HCT116 (cell line): ENCODE measurements around the gene PTX3. TPM values are rescaled to one million over a fixed set of nuclear protein-coding genes. Genes with fewer than 3 reads are reported as not detected.

Experiments used
- ATAC-seq: fragments of 200-7000 bp; cut with Tn5 transposase; 2 replicates; pipeline ENCODE4 v1.9.1; 2020; ENCODE audit warnings: mild to moderate bottlenecking, moderate library complexity
- BruUV-seq: library from RNA; stranded (reverse); fragments of 400-500 nt; replicated peaks from 2 replicates; lab custom pipeline; 2021; lab: Mats Ljungman, UMichigan
- CTCF ChIA-PET: fragments of 300-600 bp; sonication (Branson Sonifier 250); formaldehyde crosslinking; loops from one replicate; lab custom pipeline; 2021; ENCODE audit warnings: antibody characterized with exemption; lab: Charles Lee
- POLR2A ChIA-PET: fragments of 300-600, 350-600 bp; sonication (Branson Sonifier 250); formaldehyde crosslinking; loops from one replicate; lab custom pipeline; 2021; ENCODE audit warnings: antibody characterized with exemption; lab: Charles Lee
- RAD21 ChIA-PET, 2 experiments: fragments of 300-600 bp; sonication (Branson Sonifier 250); formaldehyde crosslinking; loops; one replicate each; lab custom pipeline; 2023; ENCODE audit warnings: low total read pairs in 2 of 2; ENCODE audit not compliant: uncharacterized antibody in 2 of 2, unreplicated experiment in 2 of 2, low non-redundant PET in 1 of 2; lab: Charles Lee
- DNase-seq: peaks from one replicate; pipeline ENCODE4 v3.0.0-alpha.2; 2010; ENCODE audit warnings: low read depth, low spot score
- H2AFZ ChIP-seq: fragments of 200-600 bp; shearing (Covaris generic), sonication (generic); 2 replicates; pipeline ENCODE4 v1.6.1; 2017; ENCODE audit warnings: low read depth, mixed run types, mixed read lengths, antibody characterized with exemption, low read length; ENCODE audit not compliant: poor library complexity, severe bottlenecking
- H3K27ac ChIP-seq: 2 replicates; pipeline ENCODE4 v1.5.1; 2012; ENCODE audit warnings: low read depth, low read length
- H3K27me3 ChIP-seq: fragments of 200-600 bp; sonication (generic); 2 replicates; pipeline ENCODE4 v1.6.1; 2016; ENCODE audit warnings: mixed run types, low read length, mixed read lengths; ENCODE audit not compliant: insufficient read depth
- H3K36me3 ChIP-seq, 2 experiments: fragments of 200-500 bp in 1 of 2; fragments of 200-600 bp in 1 of 2; sonication (Bioruptor generic) in 1 of 2; sonication (generic) in 1 of 2; 2 replicates each; pipeline versions ENCODE4 v1.5.1 to v1.6.1; 2014 to 2016; ENCODE audit warnings: low read length in 2 of 2, inconsistent platforms in 1 of 2, mixed read lengths in 1 of 2, mixed run types in 1 of 2; ENCODE audit not compliant: insufficient read depth in 2 of 2, control insufficient read depth in 1 of 2
- H3K4me1 ChIP-seq, 2 experiments: fragments of 200-600 bp in 1 of 2; sonication (generic) in 1 of 2; 2 replicates each; pipeline versions ENCODE4 v1.5.1 to v1.6.1; 2012 to 2017; ENCODE audit warnings: low read length in 2 of 2, inconsistent platforms in 1 of 2, mild to moderate bottlenecking in 1 of 2, mixed read lengths in 1 of 2, mixed run types in 1 of 2, moderate library complexity in 1 of 2; ENCODE audit not compliant: insufficient read depth in 2 of 2, control insufficient read depth in 1 of 2
- H3K4me2 ChIP-seq: fragments of 200-600 bp; sonication (generic); 2 replicates; pipeline ENCODE4 v1.6.1; 2017; ENCODE audit warnings: mixed run types, low read length, mixed read lengths
- H3K4me3 ChIP-seq, 2 experiments: fragments of 200-600 bp in 1 of 2; sonication (generic) in 1 of 2; replicated peaks in 1 of 2; 2 replicates each; pipeline ENCODE4 v1.5.1; 2011 to 2016; ENCODE audit warnings: low read length in 2 of 2, control low read depth in 1 of 2, low read depth in 1 of 2, mild to moderate bottlenecking in 1 of 2, mixed read lengths in 1 of 2, mixed run types in 1 of 2
- H3K79me2 ChIP-seq: fragments of 200-600 bp; sonication (generic); 2 replicates; pipeline ENCODE4 v1.6.1; 2017; ENCODE audit warnings: mild to moderate bottlenecking, mixed run types, low read length, moderate library complexity, mixed read lengths; ENCODE audit not compliant: insufficient read depth
- H3K9ac ChIP-seq: fragments of 200-600 bp; sonication (generic); 2 replicates; pipeline ENCODE4 v1.6.1; 2016; ENCODE audit warnings: low read length, mixed read lengths
- H3K9me2 ChIP-seq: fragments of 200-600 bp; sonication (generic), shearing (Covaris generic); 2 replicates; pipeline ENCODE4 v1.6.1; 2017; ENCODE audit warnings: mixed run types, mild to moderate bottlenecking, moderate library complexity; ENCODE audit not compliant: insufficient read depth
- H3K9me3 ChIP-seq, 2 experiments: fragments of 200-500 bp in 1 of 2; fragments of 200-600 bp in 1 of 2; sonication (Bioruptor generic) in 1 of 2; sonication (generic) in 1 of 2; 2 replicates each; pipeline ENCODE4 v1.6.1; 2014 to 2017; ENCODE audit warnings: low read length in 2 of 2, mixed read lengths in 2 of 2, inconsistent platforms in 1 of 2, low read depth in 1 of 2, mild to moderate bottlenecking in 1 of 2, mixed run types in 1 of 2, moderate library complexity in 1 of 2; ENCODE audit not compliant: control insufficient read depth in 1 of 2, insufficient read depth in 1 of 2
- H4K20me1 ChIP-seq: fragments of 200-600 bp; sonication (generic), shearing (Covaris generic); 2 replicates; pipeline ENCODE4 v1.6.1; 2017; ENCODE audit warnings: mixed run types, mild to moderate bottlenecking, moderate library complexity; ENCODE audit not compliant: insufficient read depth
- CEBPB ChIP-seq: IDR thresholded peaks from 2 replicates; pipeline ENCODE4 v1.6.1; 2012; ENCODE audit warnings: low read depth
- ELF1 ChIP-seq: IDR thresholded peaks from 2 replicates; pipeline ENCODE4 v1.6.1; 2012; ENCODE audit warnings: low read depth, borderline replicate concordance
- EZH2 ChIP-seq: fragments of 200-600 bp; sonication (generic); IDR thresholded peaks from 2 replicates; pipeline ENCODE4 v1.6.1; 2017; ENCODE audit warnings: antibody characterized with exemption, mixed run types
- FOSL1 ChIP-seq: IDR thresholded peaks from 2 replicates; pipeline ENCODE4 v1.6.1; 2012; ENCODE audit warnings: low read depth
- JUND ChIP-seq: IDR thresholded peaks from 2 replicates; pipeline ENCODE4 v1.6.1; 2012
- RAD21 ChIP-seq: IDR thresholded peaks from 2 replicates; pipeline ENCODE4 v1.6.1; 2012; ENCODE audit warnings: low read depth, mild to moderate bottlenecking
- SIN3A ChIP-seq: IDR thresholded peaks from 2 replicates; pipeline ENCODE4 v1.6.1; 2012; ENCODE audit warnings: low read depth
- SP1 ChIP-seq: IDR thresholded peaks from 2 replicates; pipeline ENCODE4 v1.6.1; 2012; ENCODE audit warnings: low read depth
- TCF7L2 ChIP-seq: IDR thresholded peaks from 2 replicates; pipeline ENCODE4 v1.7.0; 2011; ENCODE audit warnings: borderline replicate concordance, inconsistent platforms; ENCODE audit not compliant: insufficient read depth, insufficient read length; ENCODE audit errors: extremely low read depth
- YY1 ChIP-seq: IDR thresholded peaks from 2 replicates; pipeline ENCODE4 v1.6.1; 2011; ENCODE audit warnings: low read length, low read depth, moderate library complexity, mild to moderate bottlenecking; ENCODE audit not compliant: insufficient replicate concordance; ENCODE audit errors: extremely low read depth
- ZFX ChIP-seq: fragments of 450-650 bp; IDR thresholded peaks from 2 replicates; pipeline ENCODE4 v1.6.1; 2017
- ZNF274 ChIP-seq: fragments of 200-500 bp; sonication (Bioruptor generic); IDR thresholded peaks from 2 replicates; pipeline ENCODE4 v1.6.1; 2014; ENCODE audit warnings: mild to moderate bottlenecking, low read depth, low read length, inconsistent platforms
- intact Hi-C: fragments of 100-400 bp; cut with micrococcal nuclease; formaldehyde crosslinking; loops from 2 replicates; pipeline ENCODE4 v1.10.0; 2022
- total RNA-seq: library from RNA; stranded (reverse); gene quantifications from one replicate; pipeline ENCODE4 v1.2.1, GENCODE V29; 2021; ENCODE audit not compliant: unreplicated experiment
- TF ChIP-seq, protein P1 (sequence below): IDR thresholded peaks from 2 replicates; pipeline ENCODE4 v1.6.1; 2012; ENCODE audit warnings: low read depth
- TF ChIP-seq, protein P2 (sequence below): IDR thresholded peaks from 2 replicates; pipeline ENCODE4 v1.6.1; 2012
- TF ChIP-seq, protein P3 (sequence below): IDR thresholded peaks from 2 replicates; pipeline ENCODE4 v1.6.1; 2012
- TF ChIP-seq, protein P4 (sequence below): IDR thresholded peaks from 2 replicates; pipeline ENCODE4 v1.6.1; 2011; ENCODE audit warnings: mild to moderate bottlenecking, low read length, moderate library complexity; ENCODE audit not compliant: insufficient replicate concordance; ENCODE audit errors: extremely low read depth
- TF ChIP-seq, protein P5 (sequence below), 3 experiments: fragments of 200-600 bp in 1 of 3; sonication (generic) in 1 of 3; IDR thresholded peaks in 2 of 3; conservative IDR thresholded peaks in 1 of 3; 2 replicates each; pipeline ENCODE4 v1.5.1; 2012 to 2017; ENCODE audit warnings: low read depth in 2 of 3, low read length in 2 of 3, antibody characterized with exemption in 1 of 3, borderline replicate concordance in 1 of 3, control low read depth in 1 of 3, mild to moderate bottlenecking in 1 of 3, mixed read lengths in 1 of 3, mixed run types in 1 of 3, moderate library complexity in 1 of 3; ENCODE audit not compliant: insufficient read depth in 1 of 3

Gene PTX3
- total RNA-seq, 1 experiment from 2014 or later: 0.37 TPM

DNA sequence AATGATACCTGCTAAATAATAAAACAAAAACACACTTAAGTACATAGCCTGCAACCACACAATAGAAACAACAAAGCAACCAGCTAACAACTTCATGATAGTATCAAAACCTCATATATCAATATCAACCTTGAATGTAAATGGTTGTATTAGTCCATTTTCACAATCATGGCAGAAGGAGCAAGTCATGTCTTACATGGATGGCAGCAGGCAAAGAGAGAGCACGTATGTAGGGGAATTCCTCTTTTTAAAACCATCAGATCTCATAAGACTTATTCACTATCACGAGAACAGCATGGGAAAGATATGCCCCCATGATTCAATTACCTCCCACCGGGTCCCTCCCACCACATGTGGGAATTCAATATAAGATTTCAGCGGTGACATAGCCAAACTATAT is 44.5 kb upstream of the PTX3 start:
- no peak overlapping the region for H3K4me3 ChIP-seq
- no peaks in the 10 kb centered on the region for H3K9me2 ChIP-seq
- ChIA-PET RAD21 (no interaction called here), CTCF (no interaction called here), POLR2A (no interaction called here)
- H3K36me3 ChIP-seq: no peaks in the 10 kb centered on the region
- TF ChIP-seq EZH2 (no peak), CEBPB (no peak), ELF1 (no peak), ZFX (no peak), RAD21 (no peak), TCF7L2 (no peak), SP1 (no peak), JUND (no peak), YY1 (no peak), ZNF274 (no peak), SIN3A (no peak), FOSL1 (no peak)
- TF ChIP-seq, protein P1, sequence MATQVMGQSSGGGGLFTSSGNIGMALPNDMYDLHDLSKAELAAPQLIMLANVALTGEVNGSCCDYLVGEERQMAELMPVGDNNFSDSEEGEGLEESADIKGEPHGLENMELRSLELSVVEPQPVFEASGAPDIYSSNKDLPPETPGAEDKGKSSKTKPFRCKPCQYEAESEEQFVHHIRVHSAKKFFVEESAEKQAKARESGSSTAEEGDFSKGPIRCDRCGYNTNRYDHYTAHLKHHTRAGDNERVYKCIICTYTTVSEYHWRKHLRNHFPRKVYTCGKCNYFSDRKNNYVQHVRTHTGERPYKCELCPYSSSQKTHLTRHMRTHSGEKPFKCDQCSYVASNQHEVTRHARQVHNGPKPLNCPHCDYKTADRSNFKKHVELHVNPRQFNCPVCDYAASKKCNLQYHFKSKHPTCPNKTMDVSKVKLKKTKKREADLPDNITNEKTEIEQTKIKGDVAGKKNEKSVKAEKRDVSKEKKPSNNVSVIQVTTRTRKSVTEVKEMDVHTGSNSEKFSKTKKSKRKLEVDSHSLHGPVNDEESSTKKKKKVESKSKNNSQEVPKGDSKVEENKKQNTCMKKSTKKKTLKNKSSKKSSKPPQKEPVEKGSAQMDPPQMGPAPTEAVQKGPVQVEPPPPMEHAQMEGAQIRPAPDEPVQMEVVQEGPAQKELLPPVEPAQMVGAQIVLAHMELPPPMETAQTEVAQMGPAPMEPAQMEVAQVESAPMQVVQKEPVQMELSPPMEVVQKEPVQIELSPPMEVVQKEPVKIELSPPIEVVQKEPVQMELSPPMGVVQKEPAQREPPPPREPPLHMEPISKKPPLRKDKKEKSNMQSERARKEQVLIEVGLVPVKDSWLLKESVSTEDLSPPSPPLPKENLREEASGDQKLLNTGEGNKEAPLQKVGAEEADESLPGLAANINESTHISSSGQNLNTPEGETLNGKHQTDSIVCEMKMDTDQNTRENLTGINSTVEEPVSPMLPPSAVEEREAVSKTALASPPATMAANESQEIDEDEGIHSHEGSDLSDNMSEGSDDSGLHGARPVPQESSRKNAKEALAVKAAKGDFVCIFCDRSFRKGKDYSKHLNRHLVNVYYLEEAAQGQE: no peak
- TF ChIP-seq, protein P2, sequence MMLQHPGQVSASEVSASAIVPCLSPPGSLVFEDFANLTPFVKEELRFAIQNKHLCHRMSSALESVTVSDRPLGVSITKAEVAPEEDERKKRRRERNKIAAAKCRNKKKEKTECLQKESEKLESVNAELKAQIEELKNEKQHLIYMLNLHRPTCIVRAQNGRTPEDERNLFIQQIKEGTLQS: no peak
- TF ChIP-seq, protein P3, sequence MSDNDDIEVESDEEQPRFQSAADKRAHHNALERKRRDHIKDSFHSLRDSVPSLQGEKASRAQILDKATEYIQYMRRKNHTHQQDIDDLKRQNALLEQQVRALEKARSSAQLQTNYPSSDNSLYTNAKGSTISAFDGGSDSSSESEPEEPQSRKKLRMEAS: no peak
- TF ChIP-seq, protein P4, sequence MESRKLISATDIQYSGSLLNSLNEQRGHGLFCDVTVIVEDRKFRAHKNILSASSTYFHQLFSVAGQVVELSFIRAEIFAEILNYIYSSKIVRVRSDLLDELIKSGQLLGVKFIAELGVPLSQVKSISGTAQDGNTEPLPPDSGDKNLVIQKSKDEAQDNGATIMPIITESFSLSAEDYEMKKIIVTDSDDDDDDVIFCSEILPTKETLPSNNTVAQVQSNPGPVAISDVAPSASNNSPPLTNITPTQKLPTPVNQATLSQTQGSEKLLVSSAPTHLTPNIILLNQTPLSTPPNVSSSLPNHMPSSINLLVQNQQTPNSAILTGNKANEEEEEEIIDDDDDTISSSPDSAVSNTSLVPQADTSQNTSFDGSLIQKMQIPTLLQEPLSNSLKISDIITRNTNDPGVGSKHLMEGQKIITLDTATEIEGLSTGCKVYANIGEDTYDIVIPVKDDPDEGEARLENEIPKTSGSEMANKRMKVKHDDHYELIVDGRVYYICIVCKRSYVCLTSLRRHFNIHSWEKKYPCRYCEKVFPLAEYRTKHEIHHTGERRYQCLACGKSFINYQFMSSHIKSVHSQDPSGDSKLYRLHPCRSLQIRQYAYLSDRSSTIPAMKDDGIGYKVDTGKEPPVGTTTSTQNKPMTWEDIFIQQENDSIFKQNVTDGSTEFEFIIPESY: no peak
- TF ChIP-seq, protein P5, sequence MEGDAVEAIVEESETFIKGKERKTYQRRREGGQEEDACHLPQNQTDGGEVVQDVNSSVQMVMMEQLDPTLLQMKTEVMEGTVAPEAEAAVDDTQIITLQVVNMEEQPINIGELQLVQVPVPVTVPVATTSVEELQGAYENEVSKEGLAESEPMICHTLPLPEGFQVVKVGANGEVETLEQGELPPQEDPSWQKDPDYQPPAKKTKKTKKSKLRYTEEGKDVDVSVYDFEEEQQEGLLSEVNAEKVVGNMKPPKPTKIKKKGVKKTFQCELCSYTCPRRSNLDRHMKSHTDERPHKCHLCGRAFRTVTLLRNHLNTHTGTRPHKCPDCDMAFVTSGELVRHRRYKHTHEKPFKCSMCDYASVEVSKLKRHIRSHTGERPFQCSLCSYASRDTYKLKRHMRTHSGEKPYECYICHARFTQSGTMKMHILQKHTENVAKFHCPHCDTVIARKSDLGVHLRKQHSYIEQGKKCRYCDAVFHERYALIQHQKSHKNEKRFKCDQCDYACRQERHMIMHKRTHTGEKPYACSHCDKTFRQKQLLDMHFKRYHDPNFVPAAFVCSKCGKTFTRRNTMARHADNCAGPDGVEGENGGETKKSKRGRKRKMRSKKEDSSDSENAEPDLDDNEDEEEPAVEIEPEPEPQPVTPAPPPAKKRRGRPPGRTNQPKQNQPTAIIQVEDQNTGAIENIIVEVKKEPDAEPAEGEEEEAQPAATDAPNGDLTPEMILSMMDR (IDR thresholded peaks at IDR 0.05 in 2 of 3, conservative IDR thresholded peaks at IDR 0.05 in 1 of 3; ENCODE audit: borderline replicate concordance in 1 of 3, insufficient read depth in 1 of 3, low read depth in 2 of 3, low read length in 2 of 3): no peak
- H2AFZ ChIP-seq: no peak overlapping the region
- no peak overlapping the region for H3K9ac ChIP-seq
- intact Hi-C loops: no loop called here
- no peaks in the 10 kb centered on the region for H3K27me3 ChIP-seq
- no TSS peak for BruUV-seq
- H4K20me1 ChIP-seq: no peaks in the 10 kb centered on the region
- no peak for DNase-seq
- H3K27ac ChIP-seq: no peak overlapping the region
- no peaks in the 10 kb centered on the region for H3K9me3 ChIP-seq
- no peaks in the 10 kb centered on the region for H3K79me2 ChIP-seq
- no peak overlapping the region for H3K4me2 ChIP-seq
- ATAC-seq: no peak
- H3K4me1 ChIP-seq: no peaks in the 10 kb centered on the region
